T-helper 2 cell treated with Interferon-gamma antibody and Interleukin-4, amounts not matched to agents 5 μg/mL and 100 μg/mL, for 36 hours (primary cell): Measurements from ENCODE around the gene UBE2O.

Experiments used
- DNase-seq: peaks from one replicate; pipeline ENCODE4 v3.0.0; 2021; ENCODE audit warnings: low spot score
- H3K27ac Mint-ChIP-seq: one replicate; pipeline ENCODE4 v1.8.0; 2021; ENCODE audit warnings: mild to moderate bottlenecking, mixed read lengths
- H3K27me3 Mint-ChIP-seq: one replicate; pipeline ENCODE4 v1.8.0; 2021; ENCODE audit warnings: low read depth, mixed read lengths
- H3K36me3 Mint-ChIP-seq: one replicate; pipeline ENCODE4 v1.8.0; 2021; ENCODE audit warnings: low read depth, mixed read lengths
- H3K4me1 Mint-ChIP-seq: one replicate; pipeline ENCODE4 v1.8.0; 2021; ENCODE audit warnings: low read depth, mixed read lengths
- H3K4me3 Mint-ChIP-seq: one replicate; pipeline ENCODE4 v1.8.0; 2022; ENCODE audit warnings: mild to moderate bottlenecking, moderate library complexity, mixed read lengths
- H3K9me3 Mint-ChIP-seq: one replicate; pipeline ENCODE4 v1.8.0; 2021; ENCODE audit warnings: mixed read lengths

UBE2O gene

GRCh38 chr17:76383546-76384221 is 69.3 kb downstream of the UBE2O start:
- DNase-seq: peak; percentile 60
- no peaks in the 10 kb centered on the region for H3K36me3 Mint-ChIP-seq
- H3K27me3 Mint-ChIP-seq: no peaks in the 10 kb centered on the region
- peaks cover 9% of the 10 kb centered on the region for H3K4me1 Mint-ChIP-seq
- H3K4me3 Mint-ChIP-seq: peak overlapping the region; percentile 92
- peak overlapping the region; percentile 87 for H3K27ac Mint-ChIP-seq
- H3K9me3 Mint-ChIP-seq: no peaks in the 10 kb centered on the region

GRCh38 chr17:76382803-76383545 is 70.0 kb downstream of the UBE2O start:
- peak overlapping the region; percentile 87 for H3K27ac Mint-ChIP-seq
- peak overlapping the region; percentile 92 for H3K4me3 Mint-ChIP-seq
- H3K4me1 Mint-ChIP-seq: peaks cover 12% of the 10 kb centered on the region
- no peaks in the 10 kb centered on the region for H3K36me3 Mint-ChIP-seq
- no peaks in the 10 kb centered on the region for H3K9me3 Mint-ChIP-seq
- H3K27me3 Mint-ChIP-seq: no peaks in the 10 kb centered on the region
- DNase-seq: peak; percentile 76

GRCh38 chr17:76382351-76382802 is 70.6 kb downstream of the UBE2O start:
- peak overlapping the region; percentile 63 for H3K27ac Mint-ChIP-seq
- no peaks in the 10 kb centered on the region for H3K9me3 Mint-ChIP-seq
- H3K4me3 Mint-ChIP-seq: peak overlapping the region; percentile 86
- H3K36me3 Mint-ChIP-seq: no peaks in the 10 kb centered on the region
- H3K4me1 Mint-ChIP-seq: peaks cover 12% of the 10 kb centered on the region
- H3K27me3 Mint-ChIP-seq: no peaks in the 10 kb centered on the region
- DNase-seq: no peak

- peaks cover 12% of the 10 kb centered on the region for H3K4me1 Mint-ChIP-seq
- H3K4me3 Mint-ChIP-seq: peak overlapping the region; percentile 50
- no peak overlapping the region for H3K27ac Mint-ChIP-seq
- no peaks in the 10 kb centered on the region for H3K9me3 Mint-ChIP-seq
- no peaks in the 10 kb centered on the region for H3K27me3 Mint-ChIP-seq
- no peaks in the 10 kb centered on the region for H3K36me3 Mint-ChIP-seq
- DNase-seq: no peak
Observed at GRCh38 chr17:76381633-76382350, 71.2 kb downstream of the UBE2O start.

GRCh38 chr17:76379646-76380376 is 73.1 kb downstream of the UBE2O start:
- Mint-ChIP-seq H3K9me3 (no peaks in the 10 kb centered on the region), H3K4me1 (peaks cover 12% of the 10 kb centered on the region), H3K27me3 (no peaks in the 10 kb centered on the region), H3K27ac (no peak overlapping the region), H3K36me3 (no peaks in the 10 kb centered on the region), H3K4me3 (no peak overlapping the region)
- DNase-seq: no peak

- no peaks in the 10 kb centered on the region for H3K36me3 Mint-ChIP-seq
- DNase-seq: no peak
- H3K27ac Mint-ChIP-seq: no peak overlapping the region
- no peaks in the 10 kb centered on the region for H3K27me3 Mint-ChIP-seq
- no peak overlapping the region for H3K4me3 Mint-ChIP-seq
- no peaks in the 10 kb centered on the region for H3K9me3 Mint-ChIP-seq
- H3K4me1 Mint-ChIP-seq: peaks cover 12% of the 10 kb centered on the region
Observed at GRCh38 chr17:76379275-76379641, 73.7 kb downstream of the UBE2O start.

- Mint-ChIP-seq H3K27ac (no peak overlapping the region), H3K9me3 (no peaks in the 10 kb centered on the region), H3K27me3 (no peaks in the 10 kb centered on the region), H3K4me1 (peaks cover 11% of the 10 kb centered on the region), H3K4me3 (no peak overlapping the region), H3K36me3 (no peaks in the 10 kb centered on the region)
- DNase-seq: no peak
Observed at GRCh38 chr17:76378548-76379274, 74.2 kb downstream of the UBE2O start.

- DNase-seq: no peak
- Mint-ChIP-seq H3K27me3 (no peaks in the 10 kb centered on the region), H3K36me3 (no peaks in the 10 kb centered on the region), H3K4me3 (no peak overlapping the region), H3K27ac (no peak overlapping the region), H3K4me1 (peaks cover 6% of the 10 kb centered on the region), H3K9me3 (no peaks in the 10 kb centered on the region)
Observed at GRCh38 chr17:76376318-76377133, 76.4 kb downstream of the UBE2O start.

GRCh38 chr17:76371656-76372628 is 81.0 kb downstream of the UBE2O start:
- Mint-ChIP-seq H3K27ac (no peak overlapping the region), H3K27me3 (no peaks in the 10 kb centered on the region), H3K4me1 (no peaks in the 10 kb centered on the region), H3K9me3 (no peaks in the 10 kb centered on the region), H3K4me3 (no peak overlapping the region), H3K36me3 (no peaks in the 10 kb centered on the region)
- DNase-seq: no peak

GRCh38 chr17:76370261-76370993 is 82.5 kb downstream of the UBE2O start:
- Mint-ChIP-seq H3K27ac (no peak overlapping the region), H3K4me3 (no peak overlapping the region), H3K27me3 (no peaks in the 10 kb centered on the region), H3K4me1 (no peaks in the 10 kb centered on the region), H3K9me3 (no peaks in the 10 kb centered on the region), H3K36me3 (no peaks in the 10 kb centered on the region)
- DNase-seq: no peak

- DNase-seq: no peak
- Mint-ChIP-seq H3K4me3 (no peak overlapping the region), H3K4me1 (no peaks in the 10 kb centered on the region), H3K27ac (no peak overlapping the region), H3K36me3 (no peaks in the 10 kb centered on the region), H3K9me3 (no peaks in the 10 kb centered on the region), H3K27me3 (no peaks in the 10 kb centered on the region)
Observed at GRCh38 chr17:76369804-76370203, 83.1 kb downstream of the UBE2O start.
